C4-2B (cell line): ENCODE results near the gene CALML4.

ENCODE experiments used
- ZFX ChIP-seq: fragments of 450-650 bp; IDR thresholded peaks from 2 replicates; pipeline ENCODE4 v1.6.1; 2017
- TF ChIP-seq, protein P1 (sequence below): fragments of 450-650 bp; conservative IDR thresholded peaks from 2 replicates; pipeline ENCODE4 v1.5.1; 2017; ENCODE audit warnings: mild to moderate bottlenecking

DNA sequence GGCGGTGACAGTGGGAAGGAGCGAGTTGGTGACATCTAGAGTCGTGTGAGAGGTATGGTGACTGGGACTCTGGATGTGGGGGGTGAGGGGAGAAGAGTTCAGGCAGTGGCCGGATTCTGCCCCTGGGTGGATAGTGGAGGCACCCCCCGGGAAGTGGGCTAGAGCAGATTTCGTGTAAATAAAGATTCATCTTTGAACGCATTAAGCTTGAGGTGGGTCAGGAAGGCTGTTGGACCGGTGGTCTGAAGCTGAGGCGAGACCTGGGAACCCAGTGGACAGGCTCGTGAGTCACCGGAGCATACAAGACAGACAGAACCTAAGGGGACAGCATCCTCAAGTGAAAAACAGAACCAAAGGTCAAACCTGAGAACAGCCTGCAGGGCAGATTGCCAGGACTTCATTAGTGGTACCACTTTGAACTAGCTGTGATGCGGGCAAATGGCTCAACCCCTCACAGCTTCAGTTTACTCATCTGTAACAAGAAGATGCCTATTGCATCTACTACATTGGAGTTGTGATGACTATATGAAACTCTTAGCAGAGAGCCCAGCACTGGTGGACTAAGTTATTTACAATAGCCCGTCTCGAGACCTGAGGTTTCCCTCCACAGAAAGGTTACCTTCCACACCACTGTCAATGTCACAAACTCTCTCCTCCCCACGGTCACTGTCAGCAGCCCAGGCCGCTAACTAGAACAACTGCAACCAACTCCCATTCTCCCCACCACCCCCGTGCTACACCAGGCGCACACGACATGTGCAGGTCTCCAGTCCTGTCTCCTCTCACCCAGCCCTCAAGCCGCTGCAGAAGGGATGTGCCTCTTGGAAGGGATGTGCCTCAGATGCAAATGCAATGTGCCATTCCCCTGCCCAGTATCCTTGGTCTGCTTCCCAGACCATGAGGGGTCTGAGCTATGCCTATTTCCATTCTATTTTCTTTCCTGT is 25.3 kb upstream of the CALML4 start:
- TF ChIP-seq, protein P1, sequence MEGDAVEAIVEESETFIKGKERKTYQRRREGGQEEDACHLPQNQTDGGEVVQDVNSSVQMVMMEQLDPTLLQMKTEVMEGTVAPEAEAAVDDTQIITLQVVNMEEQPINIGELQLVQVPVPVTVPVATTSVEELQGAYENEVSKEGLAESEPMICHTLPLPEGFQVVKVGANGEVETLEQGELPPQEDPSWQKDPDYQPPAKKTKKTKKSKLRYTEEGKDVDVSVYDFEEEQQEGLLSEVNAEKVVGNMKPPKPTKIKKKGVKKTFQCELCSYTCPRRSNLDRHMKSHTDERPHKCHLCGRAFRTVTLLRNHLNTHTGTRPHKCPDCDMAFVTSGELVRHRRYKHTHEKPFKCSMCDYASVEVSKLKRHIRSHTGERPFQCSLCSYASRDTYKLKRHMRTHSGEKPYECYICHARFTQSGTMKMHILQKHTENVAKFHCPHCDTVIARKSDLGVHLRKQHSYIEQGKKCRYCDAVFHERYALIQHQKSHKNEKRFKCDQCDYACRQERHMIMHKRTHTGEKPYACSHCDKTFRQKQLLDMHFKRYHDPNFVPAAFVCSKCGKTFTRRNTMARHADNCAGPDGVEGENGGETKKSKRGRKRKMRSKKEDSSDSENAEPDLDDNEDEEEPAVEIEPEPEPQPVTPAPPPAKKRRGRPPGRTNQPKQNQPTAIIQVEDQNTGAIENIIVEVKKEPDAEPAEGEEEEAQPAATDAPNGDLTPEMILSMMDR, result no peak
- TF ChIP-seq ZFX, result no peak
